ENCODE measurements around the gene FABP3.

GRCh38 chr1:31370021-31370420 is 2.9 kb downstream of the FABP3 start:
- TF ChIP-seq CTCF (IDR thresholded peaks at IDR 0.05): no peak
- no peak for TF ChIP-seq POLR2AphosphoS5 (IDR thresholded peaks at IDR 0.05; ENCODE audit: low read depth, low read length)
- no peak for TF ChIP-seq SIN3A (IDR thresholded peaks at IDR 0.05; ENCODE audit: borderline replicate concordance, insufficient read depth, low read depth, low read length)
- no peak for TF ChIP-seq REST (IDR thresholded peaks at IDR 0.05; ENCODE audit: insufficient read depth in 1 of 2, low read depth in 2 of 2, low read length in 1 of 2)
- no peak for TF ChIP-seq TCF7L2 (IDR thresholded peaks at IDR 0.05; ENCODE audit: low read depth, low read length)
